DMS79 (cell line): ENCODE measurements around the gene ZNF432.
"Not testable (repeated sequence)": the region's sequence is repeated elsewhere in the genome, so short reads cannot be mapped to it uniquely, and the experiment has no call there.

Source experiments
- DNase-seq: peaks from one replicate; lab custom pipeline; 2025; lab: John Stamatoyannopoulos, UW

ZNF432 gene

GRCh38 chr19:52048555-52049501, at the start of gene ZNF432:
Gene ZNF432, minus strand, starts transcription at chr19:52048838. Its CDS starts 1,970 bp downstream, at chr19:52046868.
- DNase-seq, result peak; percentile 85

- DNase-seq, result not testable (repeated sequence)
Measured at GRCh38 chr19:52096416-52096815, 47.8 kb upstream of the ZNF432 start.

- peak; percentile 88 for DNase-seq
Measured at GRCh38 chr19:52095172-52096014, 46.8 kb upstream of the ZNF432 start, which contains the start of gene ZNF841. Gene ZNF841, minus strand, starts transcription at chr19:52095765. Its CDS starts 10,964 bp downstream, at chr19:52084801.

- DNase-seq, result no peak
Measured at GRCh38 chr19:52094526-52095130, 46.0 kb upstream of the ZNF432 start.

- DNase-seq, result no peak
Measured at GRCh38 chr19:52086481-52086880, 37.8 kb upstream of the ZNF432 start.

- no peak for DNase-seq
Measured at GRCh38 chr19:52070496-52070895, 21.9 kb upstream of the ZNF432 start.

GRCh38 chr19:52069653-52070052, 21.0 kb upstream of the ZNF432 start:
- no peak for DNase-seq

- DNase-seq, result no peak
Measured at GRCh38 chr19:52066258-52066863, 17.7 kb upstream of the ZNF432 start.

GRCh38 chr19:52065399-52065798, 16.8 kb upstream of the ZNF432 start:
- no peak for DNase-seq

GRCh38 chr19:52056480-52056879, 7.8 kb upstream of the ZNF432 start:
- not testable (repeated sequence) for DNase-seq

- DNase-seq, result not testable (repeated sequence)
Measured at GRCh38 chr19:52051736-52052135, 3.1 kb upstream of the ZNF432 start.

- DNase-seq, result no peak
Measured at GRCh38 chr19:52039169-52039568, 9.5 kb downstream of the ZNF432 start.

- DNase-seq, result no peak
Measured at GRCh38 chr19:52034051-52034728, 14.4 kb downstream of the ZNF432 start.

- peak; percentile 57 for DNase-seq
Measured at GRCh38 chr19:52028780-52029123, 19.9 kb downstream of the ZNF432 start.

- peak; percentile 92 for DNase-seq
Measured at GRCh38 chr19:52028027-52028779, 20.4 kb downstream of the ZNF432 start, which contains the start of gene ZNF614. Gene ZNF614, minus strand, starts transcription at chr19:52028379. Its CDS starts 2,634 bp downstream, at chr19:52025745.

GRCh38 chr19:52026255-52026990, 22.2 kb downstream of the ZNF432 start:
- not testable (repeated sequence) for DNase-seq

- DNase-seq, result not testable (repeated sequence)
Measured at GRCh38 chr19:52024478-52024877, 24.2 kb downstream of the ZNF432 start.

- DNase-seq, result no peak
Measured at GRCh38 chr19:52022193-52022592, 26.4 kb downstream of the ZNF432 start.

- no peak for DNase-seq
Measured at GRCh38 chr19:52020506-52020905, 28.1 kb downstream of the ZNF432 start.

GRCh38 chr19:52010674-52011073, 38.0 kb downstream of the ZNF432 start:
- no peak for DNase-seq
